Thyroid gland (tissue), 4 donors: Measurements from ENCODE around the gene LSM4. TPM values are rescaled to one million over a fixed set of nuclear protein-coding genes. Genes with fewer than 3 reads are reported as not detected.
"Not testable (repeated sequence)": the region's sequence is repeated elsewhere in the genome, so short reads cannot be mapped to it uniquely, and the experiment has no call there.

Source experiments
- DNase-seq, 2 donors: peaks; one replicate each; pipeline ENCODE4 v3.0.0-alpha.2; 2019
- H3K27ac ChIP-seq, 3 donors: fragments of 200-600 bp; sonication (generic); 1 replicate in 2 of 3; 2 replicates in 1 of 3; pipeline ENCODE4 v1.5.1; 2016 to 2019; ENCODE audit warnings: mild to moderate bottlenecking in 1 of 3, moderate library complexity in 1 of 3
- H3K27me3 ChIP-seq: fragments of 200-600 bp; sonication (generic); one replicate; pipeline ENCODE4 v1.5.1; 2019
- H3K36me3 ChIP-seq, 2 donors: fragments of 200-600 bp; sonication (generic); one replicate each; pipeline ENCODE4 v1.5.1; 2016 to 2019
- H3K4me1 ChIP-seq, 2 donors: fragments of 200-600 bp; sonication (generic); one replicate each; pipeline ENCODE4 v1.5.1; 2017 to 2019
- H3K4me3 ChIP-seq, 3 donors: fragments of 200-600 bp; sonication (generic); replicated peaks in 1 of 3; 1 replicate in 2 of 3; 2 replicates in 1 of 3; pipeline ENCODE4 v1.5.1; 2016; ENCODE audit warnings: mild to moderate bottlenecking in 1 of 3
- H3K9me3 ChIP-seq: fragments of 200-600 bp; sonication (generic); one replicate; pipeline ENCODE4 v1.5.1; 2017
- CTCF ChIP-seq, 6 experiments: fragments of 200-600 bp in 3 of 6; fragments of 450-650 bp in 3 of 6; sonication (generic) in 3 of 6; IDR thresholded peaks; one replicate each; pipeline ENCODE4 v1.5.1; 2016 to 2019; ENCODE audit warnings: antibody characterized with exemption in 6 of 6, mild to moderate bottlenecking in 2 of 6, inconsistent platforms in 1 of 6, moderate library complexity in 1 of 6
- POLR2A ChIP-seq, 2 donors: fragments of 450-650 bp; IDR thresholded peaks; one replicate each; pipeline ENCODE4 v1.6.1; 2017; ENCODE audit warnings: antibody characterized with exemption in 2 of 2, mild to moderate bottlenecking in 2 of 2, moderate library complexity in 1 of 2
- WGBS, 2 donors: methylation state at CpG; one replicate each; pipeline ENCODE4 v1.1.5; 2017; 5-methylcytosine and 5-hydroxymethylcytosine counted together
- intact Hi-C: fragments of 100-400 bp; cut with DNase I; formaldehyde crosslinking; loops from one replicate; pipeline ENCODE4 v1.15.1; 2023
- total RNA-seq, 4 donors: library from RNA; depleted of rRNA; stranded (reverse); fragments of >200 nt; gene quantifications; one replicate each; pipeline ENCODE4 v1.2.3, GENCODE V29; 2016

The LSM4 gene
- total RNA-seq, 4 donors from 2014 or later = 55.2 to 203 (median 140) TPM

GRCh38 chr19:18353378-18354005, 30.6 kb upstream of the LSM4 start:
- Histone ChIP-seq H3K27me3 (no peaks in the 10 kb centered on the region), H3K36me3 (peaks cover 21 to 22% of the 10 kb centered on the region in 2 donors), H3K4me3 (no peak overlapping the region), H3K9me3 (no peaks in the 10 kb centered on the region), H3K4me1 (no peaks in the 10 kb centered on the region), H3K27ac (no peak overlapping the region)
- TF ChIP-seq POLR2A (IDR thresholded peaks at IDR 0.05) (no peak), CTCF (IDR thresholded peaks at IDR 0.05) (no peak)
- intact Hi-C loops = loop anchor here (5.0 kb wide), 1 partner anchor 59 kb away; no protein-coding TSS in a partner anchor
- WGBS, 2 donors = 97 to 98% methylated on average over 8 of the region's 8 CpGs
- DNase-seq = no peak

GRCh38 chr19:18351544-18351943, 28.7 kb upstream of the LSM4 start:
- Histone ChIP-seq H3K9me3 (no peaks in the 10 kb centered on the region), H3K27ac (no peak overlapping the region), H3K4me3 (no peak overlapping the region), H3K36me3 (peaks cover 8 to 9% of the 10 kb centered on the region in 2 donors), H3K4me1 (no peaks in the 10 kb centered on the region), H3K27me3 (no peaks in the 10 kb centered on the region)
- intact Hi-C loops = loop anchor here (5.0 kb wide), 1 partner anchor 61 kb away; no protein-coding TSS in a partner anchor
- no peak for DNase-seq
- no peak for TF ChIP-seq POLR2A (IDR thresholded peaks at IDR 0.05)
- WGBS, 2 donors = 92 to 94% methylated on average over 7 of the region's 7 CpGs

GRCh38 chr19:18350490-18350889, 27.6 kb upstream of the LSM4 start:
- Histone ChIP-seq H3K9me3 (no peaks in the 10 kb centered on the region), H3K4me1 (no peaks in the 10 kb centered on the region), H3K27me3 (no peaks in the 10 kb centered on the region), H3K36me3 (peaks cover 0 to 2% of the 10 kb centered on the region in 2 donors), H3K4me3 (no peak overlapping the region), H3K27ac (no peak overlapping the region)
- intact Hi-C loops = loop anchor here (5.0 kb wide), 1 partner anchor 62 kb away; no protein-coding TSS in a partner anchor
- TF ChIP-seq POLR2A (IDR thresholded peaks at IDR 0.05) (no peak), CTCF (IDR thresholded peaks at IDR 0.05) (no peak)
- WGBS, 2 donors = 87 to 92% methylated on average over 9 of the region's 9 CpGs
- DNase-seq = no peak

- peak; percentile 49 to 69 for DNase-seq
- Histone ChIP-seq H3K27me3 (no peaks in the 10 kb centered on the region), H3K36me3 (no peaks in the 10 kb centered on the region), H3K4me1 (no peaks in the 10 kb centered on the region), H3K9me3 (no peaks in the 10 kb centered on the region), H3K27ac (no peak overlapping the region), H3K4me3 (no peak overlapping the region)
- WGBS, 2 donors = 56 to 62% methylated on average over 12 of the region's 12 CpGs
- intact Hi-C loops = loop anchor here (5.0 kb wide), 1 partner anchor 63 kb away; no protein-coding TSS in a partner anchor
- no peak for TF ChIP-seq POLR2A (IDR thresholded peaks at IDR 0.05)
- TF ChIP-seq CTCF (IDR thresholded peaks at IDR 0.05) = peak in 5 of 6 experiments; percentile 64 to 77 (median 75)
Observed at GRCh38 chr19:18349524-18350128, 26.8 kb upstream of the LSM4 start.

- H3K9me3 ChIP-seq, H3K27me3 ChIP-seq, H3K36me3 ChIP-seq, intact Hi-C loops, DNase-seq, H3K4me3 ChIP-seq, H3K4me1 ChIP-seq, H3K27ac ChIP-seq: not testable (repeated sequence)
- WGBS, 2 donors = 93 to 97% methylated on average over 6 of the region's 6 CpGs
Observed at GRCh38 chr19:18348818-18349339, 26.0 kb upstream of the LSM4 start.

- Histone ChIP-seq H3K9me3 (no peaks in the 10 kb centered on the region), H3K4me1 (no peaks in the 10 kb centered on the region), H3K27me3 (no peaks in the 10 kb centered on the region), H3K4me3 (no peak overlapping the region), H3K27ac (no peak overlapping the region), H3K36me3 (no peaks in the 10 kb centered on the region)
- intact Hi-C loops = no loop called here
- TF ChIP-seq POLR2A (IDR thresholded peaks at IDR 0.05) (no peak), CTCF (IDR thresholded peaks at IDR 0.05) (no peak)
- DNase-seq = no peak
- WGBS, 2 donors = 90 to 95% methylated on average over 17 of the region's 17 CpGs
Observed at GRCh38 chr19:18348171-18348570, 25.3 kb upstream of the LSM4 start.
